ENCODE measurements around the gene GINS1. TPM values are rescaled to one million over a fixed set of nuclear protein-coding genes. Genes with fewer than 3 reads are reported as not detected.

The GINS1 gene
- total RNA-seq, 1 donor from 2014 or later = 5.3 TPM

- Mint-ChIP-seq H3K36me3 (ENCODE audit: unreplicated experiment) (peaks cover 5% of the 10 kb centered on the region), H3K27ac (ENCODE audit: unreplicated experiment) (no peak overlapping the region), H3K4me3 (ENCODE audit: unreplicated experiment) (no peak overlapping the region), H3K27me3 (ENCODE audit: unreplicated experiment) (peaks cover 13% of the 10 kb centered on the region), H3K4me1 (ENCODE audit: low read depth, unreplicated experiment) (peaks cover 2% of the 10 kb centered on the region), H3K9me3 (ENCODE audit: unreplicated experiment) (peaks cover 10% of the 10 kb centered on the region)
- no peak for DNase-seq
- no peak for TF ChIP-seq CTCF (IDR thresholded peaks at IDR 0.05; ENCODE audit: partially characterized antibody, unreplicated experiment)
Observed at GRCh38 chr20:25479638-25480037, 72.2 kb downstream of the GINS1 start.

- H3K4me3 Mint-ChIP-seq (ENCODE audit: unreplicated experiment) = no peak overlapping the region
- no peak for TF ChIP-seq CTCF (IDR thresholded peaks at IDR 0.05; ENCODE audit: partially characterized antibody, unreplicated experiment)
- peaks cover 4% of the 10 kb centered on the region for H3K4me1 Mint-ChIP-seq (ENCODE audit: low read depth, unreplicated experiment)
- H3K27me3 Mint-ChIP-seq (ENCODE audit: unreplicated experiment) = peaks cover 12% of the 10 kb centered on the region
- DNase-seq = no peak
- no peak overlapping the region for H3K27ac Mint-ChIP-seq (ENCODE audit: unreplicated experiment)
- H3K36me3 Mint-ChIP-seq (ENCODE audit: unreplicated experiment) = peaks cover 5% of the 10 kb centered on the region
- peaks cover 11% of the 10 kb centered on the region for H3K9me3 Mint-ChIP-seq (ENCODE audit: unreplicated experiment)
Observed at GRCh38 chr20:25480156-25480555, 72.7 kb downstream of the GINS1 start.

- Mint-ChIP-seq H3K4me1 (ENCODE audit: low read depth, unreplicated experiment) (peaks cover 4% of the 10 kb centered on the region), H3K4me3 (ENCODE audit: unreplicated experiment) (no peak overlapping the region), H3K27ac (ENCODE audit: unreplicated experiment) (no peak overlapping the region), H3K36me3 (ENCODE audit: unreplicated experiment) (peaks cover 5% of the 10 kb centered on the region), H3K9me3 (ENCODE audit: unreplicated experiment) (peaks cover 7% of the 10 kb centered on the region), H3K27me3 (ENCODE audit: unreplicated experiment) (peaks cover 11% of the 10 kb centered on the region)
- DNase-seq = no peak
- TF ChIP-seq CTCF (IDR thresholded peaks at IDR 0.05; ENCODE audit: partially characterized antibody, unreplicated experiment) = no peak
Observed at GRCh38 chr20:25480797-25481196, 73.3 kb downstream of the GINS1 start.

GRCh38 chr20:25481235-25481917 is 73.9 kb downstream of the GINS1 start:
- peaks cover 5% of the 10 kb centered on the region for H3K36me3 Mint-ChIP-seq (ENCODE audit: unreplicated experiment)
- peaks cover 6% of the 10 kb centered on the region for H3K9me3 Mint-ChIP-seq (ENCODE audit: unreplicated experiment)
- H3K4me3 Mint-ChIP-seq (ENCODE audit: unreplicated experiment) = no peak overlapping the region
- H3K27me3 Mint-ChIP-seq (ENCODE audit: unreplicated experiment) = peaks cover 11% of the 10 kb centered on the region
- DNase-seq = no peak
- peak overlapping the region; percentile 52 for H3K27ac Mint-ChIP-seq (ENCODE audit: unreplicated experiment)
- no peak for TF ChIP-seq CTCF (IDR thresholded peaks at IDR 0.05; ENCODE audit: partially characterized antibody, unreplicated experiment)
- peaks cover 7% of the 10 kb centered on the region for H3K4me1 Mint-ChIP-seq (ENCODE audit: low read depth, unreplicated experiment)

GRCh38 chr20:25481918-25482253 is 74.4 kb downstream of the GINS1 start:
- H3K27ac Mint-ChIP-seq (ENCODE audit: unreplicated experiment) = peak overlapping the region; percentile 52

More at GRCh38 chr20:25481918-25482253, 74.4 kb downstream of the GINS1 start:
- Mint-ChIP-seq H3K4me3 (ENCODE audit: unreplicated experiment) (no peak overlapping the region), H3K9me3 (ENCODE audit: unreplicated experiment) (peaks cover 8% of the 10 kb centered on the region), H3K27me3 (ENCODE audit: unreplicated experiment) (peaks cover 11% of the 10 kb centered on the region), H3K36me3 (ENCODE audit: unreplicated experiment) (peaks cover 5% of the 10 kb centered on the region), H3K4me1 (ENCODE audit: low read depth, unreplicated experiment) (peaks cover 12% of the 10 kb centered on the region)
- DNase-seq = no peak
- TF ChIP-seq CTCF (IDR thresholded peaks at IDR 0.05; ENCODE audit: partially characterized antibody, unreplicated experiment) = no peak

Measured in glutamatergic neuron (in vitro differentiated cells).